CD4-positive, alpha-beta T cell treated with Interleukin-17A for 1 hour (primary cell): ENCODE data around the gene HSBP1.

Experiments
- DNase-seq: peaks from one replicate; pipeline ENCODE4 v3.0.0-alpha.2; 2020

Gene HSBP1

GRCh38 chr16:83804366-83804765 is 3.4 kb upstream of the HSBP1 start:
- no peak for DNase-seq

- DNase-seq: peak; percentile 12
These were observed 1.7 kb upstream of the HSBP1 start for GRCh38 chr16:83806036-83806435.

- DNase-seq: no peak
These were observed 1.0 kb upstream of the HSBP1 start for GRCh38 chr16:83806731-83807130.

GRCh38 chr16:83807327-83807709 is 460 bp upstream of the HSBP1 start:
- DNase-seq: no peak

- DNase-seq: no peak
These were observed 816 bp downstream of the HSBP1 start for GRCh38 chr16:83808573-83809014.

GRCh38 chr16:83809092-83809491 is 1.3 kb downstream of the HSBP1 start:
- DNase-seq: no peak

GRCh38 chr16:83810901-83811300 is 3.1 kb downstream of the HSBP1 start:
- DNase-seq: no peak

GRCh38 chr16:83813823-83814658 is 6.3 kb downstream of the HSBP1 start:
- no peak for DNase-seq

- DNase-seq: no peak
These were observed 6.8 kb downstream of the HSBP1 start for GRCh38 chr16:83814659-83814985.

- DNase-seq: no peak
These were observed 9.2 kb downstream of the HSBP1 start for GRCh38 chr16:83817022-83817421.

GRCh38 chr16:83818276-83818675 is 10.5 kb downstream of the HSBP1 start:
- DNase-seq: no peak

- DNase-seq: no peak
These were observed 11.6 kb downstream of the HSBP1 start for GRCh38 chr16:83819361-83819760.

GRCh38 chr16:83826146-83826913 is 18.6 kb downstream of the HSBP1 start:
- peak; percentile 76 for DNase-seq

GRCh38 chr16:83830091-83830768 is 22.5 kb downstream of the HSBP1 start:
- no peak for DNase-seq

GRCh38 chr16:83830769-83831455 is 23.1 kb downstream of the HSBP1 start:
- no peak for DNase-seq

- no peak for DNase-seq
These were observed 23.7 kb downstream of the HSBP1 start for GRCh38 chr16:83831456-83831987.

- no peak for DNase-seq
These were observed 26.1 kb downstream of the HSBP1 start for GRCh38 chr16:83833921-83834320.

- DNase-seq: peak; percentile 7
These were observed 28.1 kb downstream of the HSBP1 start for GRCh38 chr16:83835586-83836566.

- DNase-seq: no peak
These were observed 29.8 kb downstream of the HSBP1 start for GRCh38 chr16:83837566-83837965.

GRCh38 chr16:83838151-83838550 is 30.4 kb downstream of the HSBP1 start:
- DNase-seq: no peak

GRCh38 chr16:83839561-83839960 is 31.8 kb downstream of the HSBP1 start:
- DNase-seq: no peak
